SK-N-SH (cell line): Measurements from ENCODE around the gene ARHGAP44. TPM values are rescaled to one million over a fixed set of nuclear protein-coding genes. Genes with fewer than 3 reads are reported as not detected.

Experiments
- CTCF ChIA-PET: fragments of 300-600, 350-600 bp; formaldehyde crosslinking; extraction: SDS; loops from one replicate; lab custom pipeline; 2021; lab: Yijun Ruan, JAX
- POLR2A ChIA-PET: fragments of 350-600 bp; sonication (Branson Sonifier 250); formaldehyde crosslinking; extraction: SDS; loops from one replicate; lab custom pipeline; 2020; ENCODE audit warnings: antibody characterized with exemption, inconsistent platforms; lab: Yijun Ruan, JAX
- DNase-seq: peaks from one replicate; pipeline ENCODE4 v3.0.0; 2012
- H2AFZ ChIP-seq: fragments of 200-600 bp; sonication (generic); 2 replicates; pipeline ENCODE4 v1.8.1; 2016; ENCODE audit warnings: antibody characterized with exemption, mild to moderate bottlenecking, low read depth
- H3F3A ChIP-seq: fragments of 200-600 bp; sonication (generic); replicated peaks from 2 replicates; pipeline ENCODE3; 2016; ENCODE audit warnings: antibody characterized with exemption, mild to moderate bottlenecking; ENCODE audit not compliant: insufficient read depth
- H3K27ac ChIP-seq, 2 experiments: fragments of 200-500 bp in 1 of 2; fragments of 200-600 bp in 1 of 2; sonication (Bioruptor generic) in 1 of 2; sonication (generic), shearing (Covaris generic) in 1 of 2; 2 replicates each; pipeline versions ENCODE4 v1.5.1 to v1.6.1; 2014 to 2016; ENCODE audit warnings: low read depth in 2 of 2, inconsistent platforms in 1 of 2, low read length in 1 of 2, mild to moderate bottlenecking in 1 of 2, mixed read lengths in 1 of 2
- H3K27me3 ChIP-seq: fragments of 200-600 bp; sonication (generic), shearing (Covaris generic); 2 replicates; pipeline ENCODE4 v1.6.1; 2016; ENCODE audit warnings: mixed run types; ENCODE audit not compliant: insufficient read depth
- H3K36me3 ChIP-seq, 2 experiments: fragments of 200-500 bp in 1 of 2; fragments of 200-600 bp in 1 of 2; sonication (Bioruptor generic) in 1 of 2; sonication (generic) in 1 of 2; replicated peaks in 1 of 2; 2 replicates each; pipeline versions ENCODE3 to v1.5.1; 2014 to 2016; ENCODE audit warnings: low read length in 1 of 2, mild to moderate bottlenecking in 1 of 2; ENCODE audit not compliant: insufficient read depth in 2 of 2, control insufficient read depth in 1 of 2
- H3K4me1 ChIP-seq, 2 experiments: fragments of 200-500 bp in 1 of 2; fragments of 200-600 bp in 1 of 2; sonication (Bioruptor generic) in 1 of 2; sonication (generic), shearing (Covaris generic) in 1 of 2; 2 replicates each; pipeline versions ENCODE4 v1.5.1 to v1.6.1; 2014 to 2016; ENCODE audit warnings: low read depth in 1 of 2, low read length in 1 of 2, mixed run types in 1 of 2; ENCODE audit not compliant: insufficient read depth in 2 of 2, control insufficient read depth in 1 of 2
- H3K4me2 ChIP-seq: fragments of 200-600 bp; sonication (generic), shearing (Covaris generic); 2 replicates; pipeline ENCODE4 v1.6.1; 2017; ENCODE audit warnings: mixed run types
- H3K4me3 ChIP-seq, 2 experiments: fragments of 200-500 bp in 1 of 2; fragments of 200-600 bp in 1 of 2; sonication (Bioruptor generic) in 1 of 2; sonication (generic), shearing (Covaris generic) in 1 of 2; 2 replicates each; pipeline versions ENCODE4 v1.5.1 to v1.8.1; 2014 to 2016; ENCODE audit warnings: low read depth in 2 of 2, inconsistent platforms in 1 of 2, low read length in 1 of 2, mild to moderate bottlenecking in 1 of 2, mixed read lengths in 1 of 2, moderate library complexity in 1 of 2
- H3K79me2 ChIP-seq: fragments of 200-600 bp; sonication (generic); 2 replicates; pipeline ENCODE4 v1.8.1; 2017; ENCODE audit warnings: mild to moderate bottlenecking; ENCODE audit not compliant: insufficient read depth
- H3K9ac ChIP-seq: fragments of 200-600 bp; sonication (generic); 2 replicates; pipeline ENCODE4 v1.6.1; 2017; ENCODE audit warnings: mixed run types
- H3K9me2 ChIP-seq: fragments of 200-600 bp; sonication (generic); 2 replicates; pipeline ENCODE4 v1.6.1; 2017; ENCODE audit warnings: mixed run types
- H3K9me3 ChIP-seq: fragments of 200-600 bp; sonication (generic); 2 replicates; pipeline ENCODE4 v1.6.1; 2017; ENCODE audit warnings: mixed run types, mild to moderate bottlenecking, moderate library complexity
- H4K20me1 ChIP-seq: fragments of 200-600 bp; sonication (generic); 2 replicates; pipeline ENCODE4 v1.6.1; 2017; ENCODE audit warnings: mild to moderate bottlenecking, mixed run types; ENCODE audit not compliant: insufficient read depth
- CTCF ChIP-seq: fragments of 200-600 bp; sonication (generic); IDR thresholded peaks from 2 replicates; pipeline ENCODE4 v1.6.1; 2017; ENCODE audit warnings: antibody characterized with exemption, mild to moderate bottlenecking, moderate library complexity
- FOXJ3 ChIP-seq: sonication (generic); formaldehyde crosslinking; IDR thresholded peaks from 2 replicates; pipeline ENCODE4 v1.5.1; 2020; ENCODE audit warnings: mild to moderate bottlenecking, missing genetic modification reagents
- IRF3 ChIP-seq: fragments of 150-350 bp; IDR thresholded peaks from 2 replicates; pipeline ENCODE4 v1.6.1; 2016; ENCODE audit warnings: mild to moderate bottlenecking, low read depth, low read length
- MAX ChIP-seq: IDR thresholded peaks from 2 replicates; pipeline ENCODE4 v1.4.0; 2012; ENCODE audit warnings: low read depth
- MXI1 ChIP-seq: IDR thresholded peaks from 2 replicates; pipeline ENCODE4 v1.6.1; 2012; ENCODE audit warnings: mild to moderate bottlenecking, low read depth, low read length, improper control_type of control experiment
- NRF1 ChIP-seq: IDR thresholded peaks from 2 replicates; pipeline ENCODE4 v1.6.1; 2012; ENCODE audit warnings: low read depth, mild to moderate bottlenecking, low read length
- RCOR1 ChIP-seq: fragments of 150-350 bp; IDR thresholded peaks from 2 replicates; pipeline ENCODE4 v1.6.1; 2017; ENCODE audit warnings: antibody characterized with exemption, low read length
- RFX5 ChIP-seq: IDR thresholded peaks from 2 replicates; pipeline ENCODE4 v1.6.1; 2012; ENCODE audit warnings: mild to moderate bottlenecking, improper control_type of control experiment, low read length
- SMC3 ChIP-seq: IDR thresholded peaks from 2 replicates; pipeline ENCODE4 v1.6.1; 2012; ENCODE audit warnings: low read depth, low read length, improper control_type of control experiment
- TAF1 ChIP-seq: IDR thresholded peaks from 2 replicates; pipeline ENCODE4 v1.6.1; 2012; ENCODE audit warnings: low read depth, mild to moderate bottlenecking, low read length, moderate library complexity, borderline replicate concordance
- TEAD4 ChIP-seq: IDR thresholded peaks from 2 replicates; pipeline ENCODE4 v1.4.0; 2012; ENCODE audit warnings: mild to moderate bottlenecking, borderline replicate concordance; ENCODE audit not compliant: insufficient read depth
- WGBS: methylation state at CpG from one replicate; pipeline ENCODE4 v1.1.6; 2017; ENCODE audit warnings: low lambda C conversion rate; 5-methylcytosine and 5-hydroxymethylcytosine counted together
- polyA plus RNA-seq, 3 experiments: library from polyadenylated mRNA; depleted of rRNA; stranded (reverse); fragments of >200 nt; gene quantifications; 2 replicates each; pipeline ENCODE4 v1.2.3, GENCODE V29; 2012

ARHGAP44 gene
- polyA plus RNA-seq, 1 of the 3 experiments (the other 2 are of a cell fraction), result 0.28 TPM

GRCh38 chr17:12743046-12743445 is 46.3 kb upstream of the ARHGAP44 start:
- no peaks in the 10 kb centered on the region for H3K4me1 ChIP-seq
- no peaks in the 10 kb centered on the region for H4K20me1 ChIP-seq
- no peaks in the 10 kb centered on the region for H3F3A ChIP-seq
- no peak overlapping the region for H3K27ac ChIP-seq
- no peak for TF ChIP-seq TAF1
- TF ChIP-seq IRF3, result no peak
- TF ChIP-seq RCOR1, result no peak
- H3K9ac ChIP-seq, result no peak overlapping the region
- H3K79me2 ChIP-seq, result no peaks in the 10 kb centered on the region
- no peak for DNase-seq
- 33% methylated on average over 3 of the region's 3 CpGs for WGBS
- no peak overlapping the region for H2AFZ ChIP-seq
- H3K4me3 ChIP-seq, result no peak overlapping the region
- no peak overlapping the region for H3K4me2 ChIP-seq
- POLR2A ChIA-PET, result no interaction called here
- peaks cover 38% of the 10 kb centered on the region for H3K27me3 ChIP-seq
- H3K36me3 ChIP-seq, result no peaks in the 10 kb centered on the region
- no peaks in the 10 kb centered on the region for H3K9me2 ChIP-seq
- no peaks in the 10 kb centered on the region for H3K9me3 ChIP-seq
- CTCF ChIA-PET, result interaction anchor here (1.0 to 1.2 kb wide), 2 partner anchors 9 to 21 kb away, joined by 3 read pairs; no protein-coding TSS in a partner anchor

GRCh38 chr17:12744298-12744697 is 45.0 kb upstream of the ARHGAP44 start:
- no peak for DNase-seq
- CTCF ChIA-PET, result interaction anchor here (0.6 to 0.7 kb wide), 2 partner anchors 116 to 865 kb away, joined by 3 read pairs; no protein-coding TSS in a partner anchor
- no peaks in the 10 kb centered on the region for H3F3A ChIP-seq
- H3K4me1 ChIP-seq, result no peaks in the 10 kb centered on the region
- no peak for TF ChIP-seq MAX
- TF ChIP-seq RCOR1, result no peak
- no peak for TF ChIP-seq SMC3
- no peak for TF ChIP-seq TAF1
- no peak for TF ChIP-seq TEAD4
- TF ChIP-seq FOXJ3 (CRISPR knock-in tag), result no peak
- no peak for TF ChIP-seq MXI1
- TF ChIP-seq CTCF, result no peak
- no peak for TF ChIP-seq IRF3
- TF ChIP-seq NRF1, result no peak
- TF ChIP-seq RFX5, result no peak
- TF ChIP-seq, all 33 proteins: peak for 0
- Histone ChIP-seq H3K27ac (no peak overlapping the region), H3K4me2 (no peak overlapping the region), H3K9me2 (no peaks in the 10 kb centered on the region), H3K27me3 (peaks cover 35% of the 10 kb centered on the region), H3K9ac (no peak overlapping the region), H2AFZ (no peak overlapping the region), H3K9me3 (no peaks in the 10 kb centered on the region), H3K4me3 (no peak overlapping the region), H4K20me1 (no peaks in the 10 kb centered on the region), H3K79me2 (no peaks in the 10 kb centered on the region), H3K36me3 (no peaks in the 10 kb centered on the region)
- WGBS, result 20% methylated on average over 5 of the region's 5 CpGs
- POLR2A ChIA-PET, result no interaction called here
